Daoy (cell line): ENCODE results near the gene KLHL13. TPM values are rescaled to one million over a fixed set of nuclear protein-coding genes. Genes with fewer than 3 reads are reported as not detected.
"Not testable (repeated sequence)": the region's sequence is repeated elsewhere in the genome, so short reads cannot be mapped to it uniquely, and the experiment has no call there.

Experiments
- DNase-seq: peaks from one replicate; pipeline ENCODE4 v3.0.0-alpha.2; 2015; ENCODE audit warnings: low read depth
- total RNA-seq: library from RNA; depleted of rRNA; stranded (reverse); fragments of >200 nt; shearing (Covaris generic); gene quantifications from 2 replicates; pipeline ENCODE4 v1.2.3, GENCODE V29; 2014

The KLHL13 gene
- total RNA-seq, 1 experiment from 2014 or later, result 6.6 TPM

DNA sequence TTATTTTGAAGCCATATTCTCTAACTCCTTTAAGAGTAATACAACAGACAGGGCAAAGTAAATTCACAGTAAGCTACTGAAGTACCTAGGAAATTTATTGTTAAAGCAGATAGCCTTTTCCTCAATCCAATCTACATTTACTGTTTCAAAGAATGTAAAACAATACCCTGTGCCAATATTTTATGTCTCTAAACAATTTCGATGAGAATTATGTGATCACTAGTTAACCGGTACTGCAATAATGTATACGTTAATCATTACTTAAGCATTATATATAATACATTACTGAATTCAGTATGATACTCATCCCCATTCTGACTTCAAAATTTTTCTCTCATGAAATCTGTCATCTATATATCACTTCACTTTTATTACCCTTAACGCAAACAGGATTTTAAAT is 28.5 kb downstream of the KLHL13 start:
- DNase-seq, result no peak

DNA sequence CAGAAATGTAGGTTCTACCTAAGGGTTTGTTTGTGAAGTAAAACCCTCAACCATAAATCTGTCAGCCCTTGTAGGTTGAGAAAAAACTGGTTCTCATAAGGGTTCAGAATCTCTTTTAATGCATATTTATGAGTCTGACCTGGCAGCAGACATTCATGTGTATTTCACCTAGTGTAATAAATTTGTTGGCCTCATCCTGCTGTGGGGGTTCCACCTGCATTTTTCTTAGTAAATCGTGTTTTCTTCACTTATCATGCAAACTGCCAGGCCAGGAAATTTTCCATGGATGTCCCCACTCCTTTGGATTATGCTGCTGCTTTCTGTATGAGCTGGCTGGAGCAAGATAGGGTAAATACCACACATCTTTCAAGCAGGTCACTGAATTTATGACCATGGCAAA is 42.4 kb downstream of the KLHL13 start:
- DNase-seq, result no peak

DNA sequence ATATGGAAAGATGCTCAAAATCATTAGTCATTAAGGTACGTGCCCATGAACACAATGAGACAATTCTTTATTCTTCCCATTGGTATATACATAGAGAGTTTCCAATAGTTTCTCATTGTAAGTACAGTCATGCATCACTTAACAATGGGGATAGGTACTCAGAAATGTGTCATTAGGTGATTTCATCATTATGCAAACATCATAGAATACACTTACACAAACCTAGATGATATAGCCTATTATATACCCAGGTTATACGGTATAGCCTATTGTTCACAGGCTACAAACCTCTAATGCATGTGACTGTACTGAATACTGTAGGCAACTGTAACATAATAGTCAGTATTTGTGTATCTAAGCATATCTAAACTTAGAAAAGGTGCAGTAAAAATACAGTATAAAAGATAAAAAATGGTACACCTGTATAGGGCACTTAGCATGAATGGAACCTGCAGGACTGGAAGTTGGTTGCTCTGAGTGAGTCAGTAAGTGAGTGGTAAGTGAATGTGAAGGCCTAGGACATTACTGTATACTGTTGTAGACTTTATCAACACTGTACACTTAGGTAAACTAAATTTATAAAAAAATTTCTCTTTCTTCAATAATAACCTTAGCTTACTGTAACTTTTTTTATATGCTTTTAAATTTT is 49.6 kb downstream of the KLHL13 start:
- DNase-seq, result no peak

DNA sequence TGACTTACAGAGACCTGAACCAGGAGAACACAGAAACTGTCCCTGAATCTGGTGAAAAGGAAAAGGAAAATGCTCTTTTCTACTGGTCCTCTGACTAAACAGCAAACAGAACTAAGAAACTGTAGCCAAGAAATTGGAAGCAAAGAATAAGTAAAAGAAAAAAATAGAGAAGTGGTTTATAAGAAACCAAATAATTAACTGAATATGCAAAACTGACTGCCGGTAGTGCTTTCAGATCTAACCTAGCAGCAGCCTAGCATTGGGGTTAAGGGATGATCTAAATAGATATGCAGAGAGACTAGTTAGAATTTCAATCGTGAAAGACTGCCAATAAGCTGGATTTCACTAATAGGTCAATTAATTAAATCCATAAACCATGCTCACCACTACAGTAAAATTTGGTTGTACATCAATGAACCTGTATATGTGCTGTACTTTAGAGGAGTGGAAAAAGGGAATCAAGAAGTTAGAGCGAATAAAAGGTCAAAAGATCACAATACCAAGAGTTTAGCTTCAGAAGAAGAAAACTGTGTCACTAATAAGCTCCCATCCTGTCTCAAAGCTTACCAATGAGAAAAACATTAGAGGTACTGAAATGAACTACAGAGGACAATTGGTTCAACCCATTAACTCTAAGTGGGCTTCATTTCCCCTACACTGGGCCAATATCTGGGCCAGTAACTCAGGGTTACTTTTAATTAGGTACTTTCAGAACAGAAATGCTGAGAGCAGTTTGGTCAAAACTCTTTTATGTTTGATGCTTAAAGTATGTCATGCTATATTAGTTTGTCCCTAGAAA is 53.6 kb downstream of the KLHL13 start:
- DNase-seq, result no peak

DNA sequence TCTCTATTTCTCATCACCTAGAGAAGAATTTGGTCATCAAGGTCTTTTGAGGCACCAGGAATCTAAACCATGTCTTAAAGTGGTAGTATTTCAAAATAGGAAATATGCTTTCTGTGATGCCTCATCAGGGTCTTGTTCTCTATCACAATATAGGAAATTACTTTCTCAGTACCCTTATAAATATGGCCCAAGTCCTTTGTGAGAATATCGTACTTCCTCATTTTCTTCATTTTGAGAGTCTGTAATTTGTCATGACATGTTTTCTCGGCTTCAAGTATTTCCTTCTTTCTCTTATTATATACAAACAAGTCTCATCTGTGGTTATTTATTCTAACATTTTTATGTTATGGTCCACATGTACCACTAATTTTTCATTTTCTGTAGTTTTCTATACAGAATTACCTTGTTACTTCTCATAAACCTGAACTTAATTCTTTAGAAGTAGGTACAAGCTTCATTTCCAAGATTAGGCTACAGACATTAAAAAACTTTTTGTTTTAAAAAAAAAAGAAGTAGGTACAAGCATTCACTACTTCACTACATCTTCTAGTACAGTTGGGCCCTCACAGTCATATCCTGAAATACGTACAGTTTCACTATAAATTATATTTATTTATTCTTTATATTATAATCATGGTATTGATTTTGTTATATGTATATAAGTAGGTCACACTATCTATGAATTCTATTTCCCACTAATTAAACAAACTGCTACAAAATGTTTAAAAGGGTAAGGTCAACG is 54.4 kb downstream of the KLHL13 start:
- no peak for DNase-seq

DNA sequence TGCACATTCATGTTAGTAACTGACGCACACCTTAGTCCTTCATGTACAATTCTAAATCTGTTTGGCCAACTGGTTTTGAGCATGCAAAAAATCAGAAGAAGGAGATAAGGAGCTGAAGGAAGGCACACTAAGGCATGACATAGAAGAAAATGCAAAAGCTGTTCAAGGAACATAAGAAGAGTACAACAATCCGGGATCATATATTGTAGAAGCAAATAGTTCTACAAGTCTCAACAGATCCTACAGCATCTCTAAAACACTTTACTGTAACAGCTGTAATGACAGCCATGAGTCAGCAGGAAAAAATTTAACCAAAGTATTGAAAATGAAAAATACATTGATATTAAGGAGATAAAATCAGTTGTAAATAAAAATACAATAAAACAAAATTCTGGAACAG is 57.7 kb downstream of the KLHL13 start:
- no peak for DNase-seq

DNA sequence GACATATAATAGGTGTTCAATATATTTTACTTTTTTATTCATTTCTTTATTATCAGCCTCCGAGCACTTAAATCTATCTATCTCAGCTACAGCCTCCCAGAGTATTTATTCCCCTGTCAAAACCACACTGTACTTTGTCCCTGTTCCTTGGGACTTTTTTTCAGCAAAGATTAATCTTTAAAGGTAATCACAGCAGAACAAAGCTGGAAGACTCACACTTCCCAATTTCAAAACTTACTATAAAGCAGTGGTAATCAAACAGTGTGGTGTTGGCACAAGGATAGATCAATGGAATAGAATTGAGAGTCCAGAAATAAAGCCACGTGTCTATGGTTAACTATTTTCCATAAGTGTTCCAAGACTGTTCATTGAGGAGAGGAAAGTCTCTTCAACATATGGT is 59.7 kb downstream of the KLHL13 start:
- no peak for DNase-seq

DNA sequence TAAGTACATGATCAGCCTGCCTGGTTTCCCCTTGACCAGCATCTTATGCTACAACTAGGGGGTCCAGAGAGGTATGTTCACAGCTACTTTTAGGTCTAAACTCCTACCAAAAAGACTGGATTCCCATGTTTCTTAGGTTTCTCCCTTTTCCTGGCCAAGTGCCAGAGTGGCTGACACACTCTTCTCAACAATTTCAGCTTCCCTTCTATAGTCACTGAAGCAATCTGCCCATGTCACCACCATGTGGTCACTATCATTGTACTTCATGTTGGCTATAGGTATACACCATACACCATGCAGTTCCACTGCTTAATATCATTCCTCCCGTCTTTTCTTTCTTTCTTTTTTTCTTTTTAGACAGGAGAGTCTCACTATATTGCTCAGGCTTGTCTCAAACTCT is 66.9 kb downstream of the KLHL13 start:
- DNase-seq, result peak; percentile 7

DNA sequence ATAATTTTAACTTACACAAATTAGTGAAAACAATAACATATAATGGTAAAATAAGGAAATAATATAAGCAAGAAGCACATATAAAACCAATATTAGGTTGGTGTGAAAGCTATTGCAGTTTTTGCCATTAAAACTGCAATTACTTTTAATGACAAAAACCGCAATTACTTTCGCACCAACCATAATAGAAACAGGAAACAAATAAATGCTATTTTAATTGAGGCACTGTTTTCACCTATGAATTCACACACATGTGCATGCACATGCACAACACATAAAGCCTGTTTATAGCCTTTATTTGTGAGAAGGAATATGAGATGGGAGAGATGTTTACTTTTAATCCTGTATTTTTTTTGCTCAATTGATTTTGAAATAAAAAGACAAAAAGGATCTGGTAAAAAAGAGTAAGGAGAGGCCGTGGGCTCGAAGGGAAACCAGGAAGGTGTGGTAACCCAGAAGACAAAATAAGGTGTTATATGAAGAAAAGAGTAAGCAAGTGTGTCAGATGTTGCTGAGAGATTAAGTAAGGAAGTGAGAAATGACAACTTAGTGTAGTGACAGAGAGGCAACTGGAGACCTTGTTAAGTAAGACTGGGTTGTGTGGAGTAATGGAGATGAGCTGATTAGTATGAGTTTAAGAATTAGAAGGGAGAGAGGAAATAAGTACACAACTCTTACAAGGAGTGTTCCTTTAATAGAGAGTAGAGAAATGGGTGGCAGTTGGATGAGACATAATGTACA is 69.0 kb downstream of the KLHL13 start:
- DNase-seq, result no peak

DNA sequence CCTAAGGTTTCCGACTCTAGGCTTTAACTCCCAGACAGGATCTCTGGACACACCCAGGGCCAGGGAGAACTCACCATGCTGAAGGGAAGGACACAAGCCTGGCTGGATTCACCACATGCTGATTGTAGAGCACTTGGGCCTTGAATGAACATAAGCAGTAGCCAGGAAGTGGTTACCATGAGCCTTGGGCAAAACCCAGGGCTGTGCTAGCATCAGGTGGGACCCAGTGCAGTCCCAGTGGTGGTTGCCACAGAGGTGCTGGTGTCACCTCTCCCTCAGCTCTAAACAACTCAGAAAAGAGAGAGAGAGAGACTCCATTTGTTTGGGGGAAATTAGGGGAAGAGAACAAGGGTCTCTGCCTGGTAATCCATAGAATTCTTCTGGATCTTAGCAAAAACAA is 77.0 kb downstream of the KLHL13 start:
- no peak for DNase-seq

DNA sequence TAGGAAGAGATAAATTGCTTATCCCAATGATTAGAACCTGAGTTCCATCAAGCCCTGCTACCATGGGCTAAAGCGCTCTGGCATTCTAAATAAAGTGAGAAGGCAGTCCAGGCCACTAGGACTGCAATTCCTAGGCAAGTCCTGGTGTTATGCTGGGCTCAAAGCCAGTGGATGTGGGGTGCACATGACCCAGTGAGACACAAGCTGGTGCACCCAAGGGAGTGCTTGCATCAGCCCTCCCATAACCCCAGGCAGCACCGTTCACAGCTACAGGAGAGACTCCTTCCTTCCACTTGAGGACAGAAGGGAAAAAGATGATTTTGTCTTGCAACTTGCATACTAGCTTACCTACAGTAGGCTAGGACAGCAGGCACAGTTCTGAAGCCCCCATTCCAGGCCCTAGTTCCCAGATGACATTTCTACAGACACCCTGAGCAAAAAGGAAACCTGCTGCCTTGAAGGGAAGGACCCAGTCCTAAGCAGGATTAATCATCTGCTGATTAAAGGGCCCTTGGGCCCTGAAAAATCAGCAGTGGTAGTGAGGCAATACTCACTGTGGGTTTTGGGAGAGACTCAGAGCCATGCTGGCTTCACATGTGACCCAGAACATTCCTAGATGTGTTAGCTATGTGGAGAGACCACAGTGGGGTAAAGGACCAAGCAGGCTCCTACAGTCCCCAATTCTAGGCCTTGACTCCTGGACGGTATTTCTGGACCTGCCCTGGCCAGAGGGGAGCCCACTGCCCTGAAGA is 77.8 kb downstream of the KLHL13 start:
- DNase-seq, result no peak

DNA sequence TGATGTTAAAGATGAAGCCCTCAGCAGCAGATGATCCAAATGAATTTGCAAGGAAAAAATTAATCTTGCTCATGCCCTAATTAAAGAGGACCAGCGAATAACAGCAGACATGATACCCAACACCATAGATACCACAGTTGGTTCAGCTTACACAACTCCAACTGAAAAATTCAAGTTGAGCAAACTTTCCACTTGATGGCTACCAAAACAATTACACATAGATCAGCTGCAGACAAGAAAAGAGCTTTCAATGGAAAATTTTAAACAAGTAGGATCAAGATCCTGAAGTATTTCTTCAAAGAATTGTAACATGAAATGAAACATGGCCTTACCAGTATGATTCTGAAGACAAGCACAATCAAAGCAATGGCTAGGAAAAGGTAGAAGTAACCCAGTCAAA is 90.0 kb downstream of the KLHL13 start:
- DNase-seq, result no peak

DNA sequence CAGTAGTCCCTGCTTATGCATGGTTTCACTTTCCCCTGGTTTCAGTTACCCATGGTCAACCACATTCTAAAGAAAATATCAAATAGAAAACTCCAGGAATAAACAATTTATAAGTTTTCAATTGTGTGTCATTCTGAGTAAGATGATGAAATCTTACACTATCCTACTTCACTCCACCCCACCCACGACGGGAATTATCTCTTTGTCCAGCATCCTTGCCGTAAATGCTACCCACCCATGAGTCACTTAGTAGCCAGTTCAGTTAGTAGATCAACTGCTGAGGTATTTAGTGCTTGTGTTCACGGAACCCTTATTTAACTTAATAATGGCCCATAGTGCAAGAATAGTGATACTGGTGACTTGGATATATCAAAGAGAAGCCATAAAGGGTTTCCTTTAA is 91.4 kb downstream of the KLHL13 start:
- DNase-seq, result peak; percentile 8

DNA sequence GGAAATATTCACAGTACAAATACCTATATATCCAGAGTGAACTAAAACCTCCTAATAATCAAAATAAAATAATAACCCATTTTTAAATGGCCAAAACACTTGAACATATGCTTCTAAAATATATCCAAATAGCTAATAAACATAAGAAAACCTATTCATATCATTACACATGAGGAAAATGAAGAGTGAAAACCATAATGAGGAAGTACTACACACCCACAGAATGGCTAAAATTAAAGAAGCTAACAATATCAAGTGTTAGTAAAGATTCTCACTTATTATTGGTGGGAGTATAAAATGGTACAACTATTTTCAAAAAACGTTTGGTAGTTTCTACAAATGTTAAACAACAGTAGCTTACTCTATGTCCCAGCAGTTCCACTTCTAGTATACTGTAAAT is 92.1 kb downstream of the KLHL13 start:
- DNase-seq, result no peak

DNA sequence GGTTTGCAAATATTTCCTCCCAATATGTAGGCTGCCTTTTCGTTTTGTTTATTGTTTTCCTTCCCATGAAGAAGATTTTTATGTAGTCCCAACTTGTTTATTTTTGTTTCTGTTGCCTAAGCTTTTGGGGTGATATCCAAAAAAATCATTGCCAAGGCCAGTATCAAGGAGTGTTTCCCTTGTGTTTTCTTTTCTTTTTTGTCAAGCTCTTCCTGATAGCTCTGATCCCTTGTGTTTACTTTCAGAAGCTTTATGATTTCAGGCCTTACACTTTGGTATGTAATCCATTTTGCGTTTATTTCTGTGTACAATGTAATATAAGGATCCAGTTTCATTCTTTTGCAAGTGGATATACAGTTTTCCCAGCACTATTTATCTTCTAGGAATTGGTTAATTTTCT is 93.9 kb downstream of the KLHL13 start:
- DNase-seq, result no peak

DNA sequence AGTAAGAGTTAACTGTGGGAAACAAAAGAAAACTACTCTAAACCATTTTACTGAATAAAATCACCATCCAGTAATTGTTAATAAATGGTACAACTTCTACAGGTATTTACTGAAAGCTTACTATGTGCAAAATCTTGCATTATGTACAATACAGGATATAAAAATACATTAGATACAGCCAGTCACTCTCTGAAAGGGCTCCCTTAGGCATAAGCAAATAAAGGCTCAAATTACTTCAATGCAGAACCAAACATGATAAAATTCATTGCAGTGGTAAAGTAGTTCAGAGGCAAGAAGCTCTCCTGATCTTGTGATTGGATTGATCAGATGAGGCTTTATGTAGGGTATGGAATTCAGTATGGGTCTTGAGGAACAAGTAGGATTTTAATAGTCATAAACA is 100.2 kb downstream of the KLHL13 start:
- no peak for DNase-seq

DNA sequence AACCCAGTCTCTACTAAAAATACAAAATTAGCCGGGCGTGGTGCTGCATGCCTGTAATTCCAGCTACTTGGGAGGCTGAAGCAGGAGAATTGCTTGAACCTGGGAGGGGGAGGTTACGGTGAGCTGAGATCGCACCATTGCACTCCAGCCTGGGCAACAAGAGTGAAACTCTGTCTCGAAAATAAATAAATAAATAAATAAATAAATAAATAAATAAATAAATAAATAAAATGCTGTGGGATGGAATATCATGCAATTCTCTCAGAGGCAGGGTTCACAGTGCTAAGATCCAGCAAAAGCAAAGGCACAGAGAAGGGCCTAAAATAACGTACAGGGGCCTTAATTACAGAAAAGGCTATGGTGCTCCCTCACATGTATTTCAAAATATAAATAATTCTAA is 114.2 kb downstream of the KLHL13 start:
- DNase-seq, result not testable (repeated sequence)

DNA sequence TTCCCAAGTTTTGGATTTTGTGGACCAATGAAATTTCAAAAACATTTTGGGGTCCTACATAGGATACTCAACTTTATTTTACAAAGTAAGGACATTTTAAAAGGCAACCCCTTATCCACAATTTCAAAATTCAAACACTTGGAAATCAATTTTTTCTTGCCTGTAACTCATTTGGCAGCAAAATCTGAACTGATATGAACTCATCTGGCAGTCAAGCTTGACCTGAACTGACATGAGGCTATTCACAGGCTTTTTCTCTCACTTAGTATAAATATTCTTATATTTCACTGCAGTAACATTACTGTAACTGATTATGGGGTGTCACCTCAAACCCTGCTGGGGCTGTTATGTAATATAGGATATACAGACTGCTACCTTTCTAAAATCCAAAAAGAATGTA is 116.1 kb downstream of the KLHL13 start:
- no peak for DNase-seq

DNA sequence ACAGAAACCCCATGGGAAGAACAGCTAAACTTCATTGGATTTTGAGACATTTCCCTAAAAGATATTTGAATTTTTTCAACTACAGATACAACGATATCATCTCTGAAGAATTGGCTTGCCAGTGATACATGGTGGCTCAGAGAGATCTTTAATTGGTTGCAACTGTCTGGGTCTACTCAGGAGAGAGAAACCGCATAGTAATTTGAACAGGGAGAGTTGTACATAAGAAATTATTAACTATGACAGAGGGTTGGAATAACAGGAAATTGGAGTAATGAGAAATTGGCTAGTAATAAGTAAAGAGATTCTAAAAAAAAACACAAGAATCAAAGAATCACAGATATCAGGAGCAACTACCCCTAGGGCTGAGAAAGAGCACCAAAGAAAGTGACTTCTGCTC is 118.4 kb downstream of the KLHL13 start:
- no peak for DNase-seq

DNA sequence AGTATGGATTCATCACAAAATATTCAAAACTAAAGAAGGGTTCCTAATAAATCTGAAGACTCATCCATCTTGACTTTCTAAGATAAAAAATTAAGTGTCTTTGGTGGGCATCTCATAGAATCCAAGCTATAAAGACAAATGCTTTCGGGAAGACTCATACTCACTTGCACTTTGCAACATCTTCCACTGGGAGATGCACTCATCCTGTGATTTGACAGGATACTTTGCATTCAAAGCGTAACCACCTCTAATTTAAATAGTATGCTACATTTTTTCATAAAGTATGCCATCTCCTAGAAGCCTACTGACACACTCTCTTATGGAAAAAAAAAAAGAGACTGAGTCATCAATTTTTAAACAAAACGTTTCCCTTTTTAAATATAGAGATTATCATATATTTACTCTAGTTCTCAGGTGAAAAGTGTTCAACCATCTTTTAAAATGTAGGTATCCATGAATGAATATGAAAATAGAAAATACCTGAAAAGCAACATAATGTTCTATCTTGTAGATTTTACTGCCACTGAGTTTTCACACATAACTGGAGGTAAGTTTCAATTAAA is 119.6 kb downstream of the KLHL13 start:
- DNase-seq, result no peak

DNA sequence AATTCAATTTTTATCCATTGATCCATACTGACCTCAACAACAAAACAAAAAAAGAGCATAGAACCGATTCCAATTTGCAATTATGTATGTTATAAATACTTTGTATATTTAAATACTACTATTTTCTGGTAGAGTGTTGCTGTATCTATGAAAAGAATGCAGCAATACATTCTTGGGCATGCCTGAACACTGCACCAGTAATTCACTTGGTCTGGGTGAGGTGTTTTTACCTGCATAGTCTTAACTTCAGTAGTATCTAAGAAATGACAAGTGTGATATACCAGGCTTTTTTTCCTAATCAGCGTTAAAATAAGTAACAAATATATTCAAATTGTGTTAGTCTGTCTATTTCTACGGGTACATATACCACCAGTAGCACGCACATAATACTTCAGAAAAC is 120.2 kb downstream of the KLHL13 start:
- DNase-seq, result no peak
